DND-41 (cell line): Measurements from ENCODE around the gene PML.

Experiments
- CTCF ChIP-seq: IDR thresholded peaks from 2 replicates; pipeline ENCODE4 v1.5.1; 2012; ENCODE audit warnings: borderline replicate concordance, low read length, moderate library complexity, mild to moderate bottlenecking; ENCODE audit not compliant: poor library complexity, severe bottlenecking; ENCODE audit errors: extremely low read depth
- EZH2 ChIP-seq: IDR thresholded peaks from 3 replicates; pipeline ENCODE4 v1.6.1; 2012; ENCODE audit warnings: borderline replicate concordance, low read depth, mild to moderate bottlenecking, moderate library complexity, low read length, inconsistent platforms; ENCODE audit not compliant: severe bottlenecking

- TF ChIP-seq CTCF (no peak), EZH2 (no peak)
These were observed 51.8 kb downstream of the PML start for GRCh38 chr15:74046275-74046674.
